IPS-18a (cell line): ENCODE results near the gene GGACT.

Experiments used
- H3K27ac ChIP-seq: one replicate; pipeline ENCODE4 v1.5.1; 2013; ENCODE audit warnings: low read length
- H3K27me3 ChIP-seq: one replicate; pipeline ENCODE4 v1.6.1; 2013; ENCODE audit warnings: mild to moderate bottlenecking, low read length; ENCODE audit not compliant: control insufficient read depth, insufficient read depth
- H3K36me3 ChIP-seq: one replicate; pipeline ENCODE4 v1.6.1; 2013; ENCODE audit warnings: low read depth, low read length; ENCODE audit not compliant: control insufficient read depth
- H3K4me1 ChIP-seq: one replicate; pipeline ENCODE4 v1.6.1; 2013; ENCODE audit warnings: low read depth, low read length; ENCODE audit not compliant: control insufficient read depth
- H3K4me3 ChIP-seq: one replicate; pipeline ENCODE4 v1.5.1; 2013; ENCODE audit warnings: low read length
- H3K9ac ChIP-seq: one replicate; pipeline ENCODE4 v1.6.1; 2013; ENCODE audit warnings: mild to moderate bottlenecking, low read length, moderate library complexity
- H3K9me3 ChIP-seq: one replicate; pipeline ENCODE4 v1.6.1; 2013; ENCODE audit warnings: low read depth, low read length; ENCODE audit not compliant: control insufficient read depth

Gene GGACT

GRCh38 chr13:100588331-100589177 lies at the start of gene GGACT:
GGACT (minus strand) TSS chr13:100588789; CDS start chr13:100532591, 56,198 bp downstream.
- peak within 1 kb of the TSS; percentile 53 for H3K4me3 ChIP-seq
- H3K9ac ChIP-seq, result peak within 1 kb of the TSS; percentile 46
- H3K27me3 ChIP-seq, result peaks cover 8% of the 10 kb centered on the region
- no peaks in the 10 kb centered on the region for H3K36me3 ChIP-seq
- no peak within 1 kb of the TSS for H3K27ac ChIP-seq
- no peaks in the 10 kb centered on the region for H3K9me3 ChIP-seq
- H3K4me1 ChIP-seq, result no peaks in the 10 kb centered on the region

GRCh38 chr13:100637796-100638195 lies 49.2 kb upstream of the GGACT start:
- Histone ChIP-seq H3K36me3 (peaks cover 58% of the 10 kb centered on the region), H3K4me3 (no peak overlapping the region), H3K9ac (no peak overlapping the region), H3K9me3 (no peaks in the 10 kb centered on the region), H3K27ac (no peak overlapping the region), H3K27me3 (no peaks in the 10 kb centered on the region), H3K4me1 (no peaks in the 10 kb centered on the region)

- H3K9ac ChIP-seq, result no peak overlapping the region
- no peaks in the 10 kb centered on the region for H3K4me1 ChIP-seq
- H3K36me3 ChIP-seq, result peaks cover 54% of the 10 kb centered on the region
- H3K9me3 ChIP-seq, result no peaks in the 10 kb centered on the region
- no peak overlapping the region for H3K27ac ChIP-seq
- H3K27me3 ChIP-seq, result no peaks in the 10 kb centered on the region
- no peak overlapping the region for H3K4me3 ChIP-seq
These were observed 48.8 kb upstream of the GGACT start for GRCh38 chr13:100637380-100637779.

GRCh38 chr13:100636441-100636840 lies 47.9 kb upstream of the GGACT start:
- H3K36me3 ChIP-seq, result peaks cover 51% of the 10 kb centered on the region
- H3K27ac ChIP-seq, result no peak overlapping the region
- H3K27me3 ChIP-seq, result no peaks in the 10 kb centered on the region
- no peak overlapping the region for H3K4me3 ChIP-seq
- no peaks in the 10 kb centered on the region for H3K9me3 ChIP-seq
- H3K9ac ChIP-seq, result no peak overlapping the region
- no peaks in the 10 kb centered on the region for H3K4me1 ChIP-seq

GRCh38 chr13:100636004-100636403 lies 47.4 kb upstream of the GGACT start:
- H3K27ac ChIP-seq, result no peak overlapping the region
- H3K27me3 ChIP-seq, result no peaks in the 10 kb centered on the region
- no peak overlapping the region for H3K9ac ChIP-seq
- no peaks in the 10 kb centered on the region for H3K9me3 ChIP-seq
- H3K4me1 ChIP-seq, result peaks cover 1% of the 10 kb centered on the region
- no peak overlapping the region for H3K4me3 ChIP-seq
- H3K36me3 ChIP-seq, result peaks cover 48% of the 10 kb centered on the region

GRCh38 chr13:100634696-100635095 lies 46.1 kb upstream of the GGACT start:
- no peaks in the 10 kb centered on the region for H3K27me3 ChIP-seq
- no peak overlapping the region for H3K9ac ChIP-seq
- H3K36me3 ChIP-seq, result peaks cover 48% of the 10 kb centered on the region
- H3K4me1 ChIP-seq, result peaks cover 10% of the 10 kb centered on the region
- no peaks in the 10 kb centered on the region for H3K9me3 ChIP-seq
- H3K27ac ChIP-seq, result no peak overlapping the region
- H3K4me3 ChIP-seq, result no peak overlapping the region

GRCh38 chr13:100633461-100633860 lies 44.9 kb upstream of the GGACT start:
- Histone ChIP-seq H3K27ac (no peak overlapping the region), H3K36me3 (peaks cover 56% of the 10 kb centered on the region), H3K4me3 (no peak overlapping the region), H3K27me3 (no peaks in the 10 kb centered on the region), H3K9ac (no peak overlapping the region), H3K4me1 (peaks cover 10% of the 10 kb centered on the region), H3K9me3 (no peaks in the 10 kb centered on the region)

GRCh38 chr13:100630555-100630954 lies 42.0 kb upstream of the GGACT start:
- Histone ChIP-seq H3K9ac (no peak overlapping the region), H3K4me3 (no peak overlapping the region), H3K4me1 (peaks cover 15% of the 10 kb centered on the region), H3K9me3 (no peaks in the 10 kb centered on the region), H3K36me3 (peaks cover 47% of the 10 kb centered on the region), H3K27ac (no peak overlapping the region), H3K27me3 (no peaks in the 10 kb centered on the region)

GRCh38 chr13:100627120-100627519 lies 38.5 kb upstream of the GGACT start:
- peaks cover 21% of the 10 kb centered on the region for H3K4me1 ChIP-seq
- no peak overlapping the region for H3K9ac ChIP-seq
- H3K36me3 ChIP-seq, result peaks cover 53% of the 10 kb centered on the region
- H3K9me3 ChIP-seq, result no peaks in the 10 kb centered on the region
- H3K4me3 ChIP-seq, result no peak overlapping the region
- no peak overlapping the region for H3K27ac ChIP-seq
- H3K27me3 ChIP-seq, result no peaks in the 10 kb centered on the region

- no peaks in the 10 kb centered on the region for H3K27me3 ChIP-seq
- H3K9ac ChIP-seq, result no peak overlapping the region
- no peak overlapping the region for H3K27ac ChIP-seq
- peaks cover 14% of the 10 kb centered on the region for H3K4me1 ChIP-seq
- no peaks in the 10 kb centered on the region for H3K9me3 ChIP-seq
- no peak overlapping the region for H3K4me3 ChIP-seq
- H3K36me3 ChIP-seq, result peaks cover 52% of the 10 kb centered on the region
These were observed 36.9 kb upstream of the GGACT start for GRCh38 chr13:100625447-100625846.

- Histone ChIP-seq H3K9ac (no peak overlapping the region), H3K9me3 (peaks cover 14% of the 10 kb centered on the region), H3K4me3 (no peak overlapping the region), H3K27me3 (no peaks in the 10 kb centered on the region), H3K4me1 (peaks cover 7% of the 10 kb centered on the region), H3K36me3 (peaks cover 25% of the 10 kb centered on the region), H3K27ac (no peak overlapping the region)
These were observed 32.2 kb upstream of the GGACT start for GRCh38 chr13:100620792-100621191.

- H3K27me3 ChIP-seq, result no peaks in the 10 kb centered on the region
- H3K9me3 ChIP-seq, result peaks cover 14% of the 10 kb centered on the region
- H3K4me3 ChIP-seq, result no peak overlapping the region
- H3K4me1 ChIP-seq, result no peaks in the 10 kb centered on the region
- H3K9ac ChIP-seq, result no peak overlapping the region
- H3K36me3 ChIP-seq, result peaks cover 19% of the 10 kb centered on the region
- H3K27ac ChIP-seq, result no peak overlapping the region
These were observed 31.4 kb upstream of the GGACT start for GRCh38 chr13:100619940-100620339.
